ENCODE measurements around the gene TMEM120B.

GRCh38 chr12:121812921-121813896 lies 100.7 kb downstream of the TMEM120B start:
- TF ChIP-seq CTCF (conservative IDR thresholded peaks at IDR 0.05; ENCODE audit: low read length) = no peak
- no peak for TF ChIP-seq EZH2phosphoT487 (IDR thresholded peaks at IDR 0.05; ENCODE audit: borderline replicate concordance)
